MCF 10A (cell line): ENCODE measurements around the gene WASF2. TPM values are rescaled to one million over a fixed set of nuclear protein-coding genes. Genes with fewer than 3 reads are reported as not detected.

ENCODE experiments used
- BruUV-seq: library from RNA; stranded (reverse); fragments of 400-500 nt; replicated peaks from 2 replicates; lab custom pipeline; 2021; lab: Mats Ljungman, UMichigan
- CTCF ChIA-PET: fragments of 300-600 bp; sonication (Branson Sonifier 250); formaldehyde crosslinking; extraction: SDS; loops from one replicate; lab custom pipeline; 2021; ENCODE audit warnings: antibody characterized with exemption, inconsistent platforms; lab: Yijun Ruan, JAX
- POLR2A ChIA-PET: fragments of 300-600, 350-650 bp; sonication (Branson Sonifier 250); formaldehyde crosslinking; extraction: SDS; loops from one replicate; lab custom pipeline; 2020; ENCODE audit warnings: antibody characterized with exemption, inconsistent platforms; lab: Yijun Ruan, JAX
- DNase-seq: peaks from one replicate; pipeline ENCODE4 v3.0.0-alpha.2; 2018; ENCODE audit not compliant: unreplicated experiment
- H3K27ac Mint-ChIP-seq: one replicate; pipeline ENCODE4 v1.8.0; 2022; ENCODE audit warnings: mild to moderate bottlenecking, low read depth, mixed read lengths; ENCODE audit not compliant: unreplicated experiment
- H3K27me3 Mint-ChIP-seq: one replicate; pipeline ENCODE4 v1.8.0; 2022; ENCODE audit warnings: mixed read lengths; ENCODE audit not compliant: insufficient read depth, unreplicated experiment
- H3K36me3 Mint-ChIP-seq: one replicate; pipeline ENCODE4 v1.8.0; 2022; ENCODE audit warnings: mild to moderate bottlenecking, moderate library complexity, mixed read lengths; ENCODE audit not compliant: insufficient read depth, unreplicated experiment
- H3K4me1 Mint-ChIP-seq: one replicate; pipeline ENCODE4 v1.8.0; 2022; ENCODE audit warnings: mixed read lengths; ENCODE audit not compliant: insufficient read depth, unreplicated experiment
- H3K4me3 Mint-ChIP-seq: one replicate; pipeline ENCODE4 v1.8.0; 2022; ENCODE audit warnings: mild to moderate bottlenecking, moderate library complexity, mixed read lengths; ENCODE audit not compliant: unreplicated experiment
- H3K9me3 Mint-ChIP-seq: one replicate; pipeline ENCODE4 v1.8.0; 2022; ENCODE audit warnings: mixed read lengths; ENCODE audit not compliant: unreplicated experiment
- intact Hi-C: fragments of 100-400 bp; cut with micrococcal nuclease; formaldehyde crosslinking; loops from 2 replicates; pipeline ENCODE4 v1.14.1; 2022
- total RNA-seq: library from RNA; stranded (reverse); gene quantifications from 2 replicates; pipeline ENCODE4 v1.2.3, GENCODE V29; 2022
- TF ChIP-seq, protein P1 (sequence below): fragments of 200-600 bp; IDR thresholded peaks from one replicate; pipeline ENCODE4 v1.8.0; 2022; ENCODE audit warnings: antibody characterized with exemption, mild to moderate bottlenecking; ENCODE audit not compliant: unreplicated experiment

WASF2 gene
- total RNA-seq, 1 experiment from 2014 or later, result 131 TPM

DNA sequence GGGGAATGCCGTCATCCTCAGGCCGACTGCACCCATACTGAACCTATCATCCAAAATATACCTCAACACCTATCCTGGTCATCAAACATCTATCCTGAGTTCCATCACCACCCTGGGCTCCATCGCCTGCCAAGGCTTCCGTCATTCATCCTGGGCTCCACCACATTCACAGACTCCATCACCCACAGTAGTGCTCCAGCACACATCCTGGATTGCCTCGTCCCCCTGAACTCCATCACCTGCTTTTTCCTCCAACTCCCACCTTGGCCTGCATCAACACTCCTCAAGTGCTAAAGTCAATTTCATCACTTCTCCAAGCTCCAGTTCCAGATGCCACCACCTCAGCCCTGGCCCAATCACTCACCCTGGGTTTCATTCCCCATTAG lies 131.0 kb downstream of the WASF2 start:
- Mint-ChIP-seq H3K4me3 (no peak overlapping the region), H3K36me3 (peaks cover 68% of the 10 kb centered on the region), H3K9me3 (no peaks in the 10 kb centered on the region), H3K4me1 (peaks cover 4% of the 10 kb centered on the region), H3K27ac (no peak overlapping the region), H3K27me3 (no peaks in the 10 kb centered on the region)
- intact Hi-C loops, result no loop called here
- no TSS peak for BruUV-seq
- ChIA-PET POLR2A (interaction anchor here (3.6 kb wide), 1 partner anchor 16 kb away, joined by 15 read pairs; the partner anchor contains the start of gene SYTL1), CTCF (interaction anchor here (0.6 to 4.1 kb wide), 6 partner anchors 14 to 58 kb away, joined by 3 to 45 read pairs (median 12); partner anchors contain the start of gene SYTL1)
- TF ChIP-seq, protein P1, sequence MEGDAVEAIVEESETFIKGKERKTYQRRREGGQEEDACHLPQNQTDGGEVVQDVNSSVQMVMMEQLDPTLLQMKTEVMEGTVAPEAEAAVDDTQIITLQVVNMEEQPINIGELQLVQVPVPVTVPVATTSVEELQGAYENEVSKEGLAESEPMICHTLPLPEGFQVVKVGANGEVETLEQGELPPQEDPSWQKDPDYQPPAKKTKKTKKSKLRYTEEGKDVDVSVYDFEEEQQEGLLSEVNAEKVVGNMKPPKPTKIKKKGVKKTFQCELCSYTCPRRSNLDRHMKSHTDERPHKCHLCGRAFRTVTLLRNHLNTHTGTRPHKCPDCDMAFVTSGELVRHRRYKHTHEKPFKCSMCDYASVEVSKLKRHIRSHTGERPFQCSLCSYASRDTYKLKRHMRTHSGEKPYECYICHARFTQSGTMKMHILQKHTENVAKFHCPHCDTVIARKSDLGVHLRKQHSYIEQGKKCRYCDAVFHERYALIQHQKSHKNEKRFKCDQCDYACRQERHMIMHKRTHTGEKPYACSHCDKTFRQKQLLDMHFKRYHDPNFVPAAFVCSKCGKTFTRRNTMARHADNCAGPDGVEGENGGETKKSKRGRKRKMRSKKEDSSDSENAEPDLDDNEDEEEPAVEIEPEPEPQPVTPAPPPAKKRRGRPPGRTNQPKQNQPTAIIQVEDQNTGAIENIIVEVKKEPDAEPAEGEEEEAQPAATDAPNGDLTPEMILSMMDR, result no peak
- no peak for DNase-seq

DNA sequence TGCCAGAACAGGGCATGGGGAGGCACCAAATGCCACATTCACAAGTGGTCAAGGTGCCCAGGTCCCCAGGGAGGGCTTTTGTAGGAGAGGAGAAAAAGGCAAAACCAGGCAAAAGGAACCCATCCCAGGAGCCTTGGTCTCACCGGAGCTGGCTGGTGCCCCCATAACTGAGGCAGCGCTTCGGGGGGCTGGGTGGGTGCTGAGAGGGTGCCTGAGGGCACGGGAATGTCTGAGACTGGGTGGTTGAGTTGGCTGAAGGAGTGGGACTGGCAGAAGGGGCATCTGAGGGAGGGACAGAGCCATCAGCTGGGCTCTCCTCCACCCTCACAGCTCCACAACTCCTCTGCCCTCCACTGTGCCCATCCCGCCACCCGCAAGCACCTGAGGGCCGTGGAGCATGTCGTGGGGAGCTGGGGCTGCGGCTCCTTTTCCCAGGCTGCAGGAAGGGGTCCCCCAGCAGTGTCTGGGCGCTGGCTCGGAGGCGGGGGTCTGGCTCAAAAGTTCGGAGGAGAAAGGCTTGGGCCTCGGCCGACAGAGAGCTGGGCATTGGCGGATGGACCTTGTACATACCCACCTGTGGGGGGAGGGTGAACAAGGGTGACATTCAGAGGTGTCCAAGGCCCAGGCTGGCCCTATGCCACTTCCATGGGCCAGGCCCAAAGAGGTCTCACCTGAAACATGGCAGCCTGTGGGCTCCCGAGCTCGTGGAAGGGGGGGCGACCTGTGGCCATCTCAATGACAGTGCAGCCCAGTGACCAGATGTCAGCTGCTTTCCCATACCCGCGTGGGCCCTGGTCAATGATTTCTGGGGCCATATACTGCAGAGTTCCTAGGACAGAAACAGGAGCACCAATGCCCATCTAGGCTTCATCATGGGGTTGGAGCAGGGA lies 131.7 kb downstream of the WASF2 start:
- POLR2A ChIA-PET, result interaction anchor here (3.6 kb wide), 1 partner anchor 15 kb away, joined by 15 read pairs; the partner anchor contains the start of gene SYTL1
- H3K27ac Mint-ChIP-seq, result no peak overlapping the region
- CTCF ChIA-PET, result interaction anchor here (0.6 to 4.1 kb wide), 10 partner anchors 8 to 57 kb away, joined by 3 to 45 read pairs (median 8); partner anchors contain the start of genes CD164L2, MAP3K6 and SYTL1

DNA sequence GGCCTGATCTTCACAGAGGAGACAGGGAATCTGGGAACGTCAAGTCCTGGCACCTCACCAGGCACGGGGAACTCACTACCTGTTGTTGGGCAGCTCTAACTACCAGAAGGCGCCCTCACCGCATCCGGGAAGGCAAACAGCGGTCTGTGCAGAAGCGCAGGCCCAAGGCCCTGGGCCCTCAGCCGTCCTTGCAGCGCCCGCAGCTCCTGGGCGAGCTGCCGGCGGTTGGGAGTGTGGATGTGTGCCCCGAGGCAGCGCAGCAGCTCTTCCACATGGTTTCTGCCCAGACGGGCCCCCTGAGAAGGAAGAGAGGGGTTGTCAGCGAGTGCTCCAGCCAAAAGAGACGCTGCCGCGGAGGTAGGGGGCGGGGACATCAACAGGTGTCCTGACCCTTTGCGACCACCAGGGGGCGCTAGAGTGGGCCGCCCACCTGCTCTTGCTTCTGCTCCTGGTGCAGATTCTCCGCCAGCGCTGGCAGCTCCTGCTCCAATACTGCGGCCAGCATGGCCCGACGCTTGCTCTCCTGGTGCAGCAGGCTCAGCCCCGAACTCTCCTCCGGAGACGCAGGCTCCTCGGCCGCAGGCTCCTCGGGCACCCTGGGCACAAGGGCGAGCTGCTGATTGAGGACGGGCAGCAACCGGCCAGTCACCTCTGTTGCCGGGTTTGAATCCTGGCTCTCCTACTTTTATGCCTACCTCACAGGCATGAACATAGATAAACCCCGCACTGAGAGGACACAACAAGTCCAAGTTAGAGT lies 132.5 kb downstream of the WASF2 start:
- TF ChIP-seq, protein P1, result peak; percentile 95
- Mint-ChIP-seq H3K4me1 (peaks cover 4% of the 10 kb centered on the region), H3K36me3 (peaks cover 69% of the 10 kb centered on the region), H3K27me3 (no peaks in the 10 kb centered on the region), H3K27ac (no peak overlapping the region), H3K9me3 (no peaks in the 10 kb centered on the region), H3K4me3 (no peak overlapping the region)
- intact Hi-C loops, result no loop called here
- POLR2A ChIA-PET, result interaction anchor here (0.7 to 3.6 kb wide), 2 partner anchors 15 to 43 kb away, joined by 4 to 15 read pairs; partner anchors contain the start of gene SYTL1
- BruUV-seq, result no TSS peak
- DNase-seq, result peak; percentile 50
- CTCF ChIA-PET, result interaction anchor here (0.5 to 4.1 kb wide), 22 partner anchors 9 to 510 kb away, joined by 3 to 45 read pairs (median 4); partner anchors contain the start of genes CD164L2, MAP3K6 and SYTL1

More for the DNA sequence above, 131.7 kb downstream of the WASF2 start:
- BruUV-seq, result no TSS peak
- Mint-ChIP-seq H3K4me3 (no peak overlapping the region), H3K36me3 (peaks cover 68% of the 10 kb centered on the region), H3K27me3 (no peaks in the 10 kb centered on the region), H3K9me3 (no peaks in the 10 kb centered on the region), H3K4me1 (peaks cover 4% of the 10 kb centered on the region)
- TF ChIP-seq, protein P1, result no peak
- intact Hi-C loops, result no loop called here
- no peak for DNase-seq
